Tibial nerve (tissue), 3 donors: Measurements from ENCODE around the gene KLHL7.

ENCODE experiments used
- POLR2A ChIP-seq, 2 donors: fragments of 450-650 bp; IDR thresholded peaks; one replicate each; pipeline ENCODE4 v1.6.1; 2017; ENCODE audit warnings: antibody characterized with exemption in 2 of 2, mild to moderate bottlenecking in 2 of 2, moderate library complexity in 2 of 2
- TF ChIP-seq, protein P1 (sequence below), 5 experiments: fragments of 200-600 bp in 3 of 5; fragments of 450-650 bp in 2 of 5; sonication (generic) in 3 of 5; IDR thresholded peaks; one replicate each; pipeline ENCODE4 v1.5.1; 2016 to 2019; ENCODE audit warnings: antibody characterized with exemption in 5 of 5, mild to moderate bottlenecking in 3 of 5, moderate library complexity in 2 of 5

DNA sequence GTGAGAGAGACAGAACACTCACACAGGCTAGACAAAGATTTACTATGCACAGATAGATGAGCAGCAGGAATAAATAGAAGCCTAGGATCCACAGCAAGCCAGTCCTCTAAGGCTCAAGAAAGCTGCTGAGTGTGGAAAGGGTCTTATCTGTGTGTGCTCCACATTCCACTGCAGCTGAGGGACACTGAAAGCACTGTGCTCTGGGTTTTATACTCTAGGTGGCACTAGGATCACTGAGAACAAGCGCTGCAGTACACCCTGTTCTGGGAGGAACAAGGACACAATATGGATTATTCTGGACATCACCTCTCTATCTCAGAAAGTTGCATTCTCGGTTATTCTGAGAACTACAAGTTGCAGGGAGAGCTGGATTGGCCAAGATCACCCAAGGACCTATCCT lies 4.9 kb upstream of the KLHL7 start:
- TF ChIP-seq POLR2A (IDR thresholded peaks at IDR 0.05): no peak
- TF ChIP-seq, protein P1, sequence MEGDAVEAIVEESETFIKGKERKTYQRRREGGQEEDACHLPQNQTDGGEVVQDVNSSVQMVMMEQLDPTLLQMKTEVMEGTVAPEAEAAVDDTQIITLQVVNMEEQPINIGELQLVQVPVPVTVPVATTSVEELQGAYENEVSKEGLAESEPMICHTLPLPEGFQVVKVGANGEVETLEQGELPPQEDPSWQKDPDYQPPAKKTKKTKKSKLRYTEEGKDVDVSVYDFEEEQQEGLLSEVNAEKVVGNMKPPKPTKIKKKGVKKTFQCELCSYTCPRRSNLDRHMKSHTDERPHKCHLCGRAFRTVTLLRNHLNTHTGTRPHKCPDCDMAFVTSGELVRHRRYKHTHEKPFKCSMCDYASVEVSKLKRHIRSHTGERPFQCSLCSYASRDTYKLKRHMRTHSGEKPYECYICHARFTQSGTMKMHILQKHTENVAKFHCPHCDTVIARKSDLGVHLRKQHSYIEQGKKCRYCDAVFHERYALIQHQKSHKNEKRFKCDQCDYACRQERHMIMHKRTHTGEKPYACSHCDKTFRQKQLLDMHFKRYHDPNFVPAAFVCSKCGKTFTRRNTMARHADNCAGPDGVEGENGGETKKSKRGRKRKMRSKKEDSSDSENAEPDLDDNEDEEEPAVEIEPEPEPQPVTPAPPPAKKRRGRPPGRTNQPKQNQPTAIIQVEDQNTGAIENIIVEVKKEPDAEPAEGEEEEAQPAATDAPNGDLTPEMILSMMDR (IDR thresholded peaks at IDR 0.05): no peak
